GM19239 (cell line): ENCODE measurements around the gene OR2A7.
"Not testable (repeated sequence)": the region's sequence is repeated elsewhere in the genome, so short reads cannot be mapped to it uniquely, and the experiment has no call there.

Source experiments
- DNase-seq: peaks from one replicate; pipeline ENCODE4 v3.0.0; 2011; ENCODE audit warnings: low spot score; ENCODE audit not compliant: insufficient read length
- FAIRE-seq: peaks from 2 replicates; lab custom pipeline; 2011; peaks lifted over from hg19 to GRCh38; lab: Jason Lieb, UNC

Gene OR2A7, protein sequence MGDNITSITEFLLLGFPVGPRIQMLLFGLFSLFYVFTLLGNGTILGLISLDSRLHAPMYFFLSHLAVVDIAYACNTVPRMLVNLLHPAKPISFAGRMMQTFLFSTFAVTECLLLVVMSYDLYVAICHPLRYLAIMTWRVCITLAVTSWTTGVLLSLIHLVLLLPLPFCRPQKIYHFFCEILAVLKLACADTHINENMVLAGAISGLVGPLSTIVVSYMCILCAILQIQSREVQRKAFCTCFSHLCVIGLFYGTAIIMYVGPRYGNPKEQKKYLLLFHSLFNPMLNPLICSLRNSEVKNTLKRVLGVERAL

GRCh38 chr7:144264692-144265091 is at the start of gene OR2A7:
OR2A7 (minus strand) TSS chr7:144264792; CDS start chr7:144259628, 5,164 bp downstream.
- not testable (repeated sequence) for DNase-seq, FAIRE-seq

- not testable (repeated sequence) for FAIRE-seq
These were observed 47.4 kb upstream of the OR2A7 start, which contains the start of gene OR2A1 for GRCh38 chr7:144311872-144312469. OR2A1 (plus strand) TSS chr7:144312419; CDS start chr7:144318125, 5,706 bp downstream.

GRCh38 chr7:144311218-144311617 is 46.6 kb upstream of the OR2A7 start:
- FAIRE-seq, DNase-seq: not testable (repeated sequence)

More at GRCh38 chr7:144311872-144312469, 47.4 kb upstream of the OR2A7 start, which contains the start of gene OR2A1:
- DNase-seq, result not testable (repeated sequence)

GRCh38 chr7:144309702-144310101 is 45.1 kb upstream of the OR2A7 start:
- FAIRE-seq, DNase-seq: not testable (repeated sequence)

GRCh38 chr7:144305156-144305555 is 40.6 kb upstream of the OR2A7 start:
- not testable (repeated sequence) for DNase-seq, FAIRE-seq

- FAIRE-seq, DNase-seq: not testable (repeated sequence)
These were observed 39.0 kb upstream of the OR2A7 start for GRCh38 chr7:144303607-144304006.

GRCh38 chr7:144302578-144303303 is 38.1 kb upstream of the OR2A7 start:
- DNase-seq, FAIRE-seq: not testable (repeated sequence)

- not testable (repeated sequence) for FAIRE-seq, DNase-seq
These were observed 29.4 kb upstream of the OR2A7 start for GRCh38 chr7:144293794-144294499.

GRCh38 chr7:144292384-144293161 is 28.0 kb upstream of the OR2A7 start:
- not testable (repeated sequence) for DNase-seq, FAIRE-seq

- not testable (repeated sequence) for DNase-seq, FAIRE-seq
These were observed 27.0 kb upstream of the OR2A7 start for GRCh38 chr7:144291607-144292006.

- not testable (repeated sequence) for FAIRE-seq, DNase-seq
These were observed 22.7 kb upstream of the OR2A7 start for GRCh38 chr7:144287171-144287784.

- DNase-seq, FAIRE-seq: not testable (repeated sequence)
These were observed 19.1 kb upstream of the OR2A7 start for GRCh38 chr7:144283716-144284115.

- not testable (repeated sequence) for FAIRE-seq
These were observed 17.9 kb upstream of the OR2A7 start for GRCh38 chr7:144282490-144282889.

DNA sequence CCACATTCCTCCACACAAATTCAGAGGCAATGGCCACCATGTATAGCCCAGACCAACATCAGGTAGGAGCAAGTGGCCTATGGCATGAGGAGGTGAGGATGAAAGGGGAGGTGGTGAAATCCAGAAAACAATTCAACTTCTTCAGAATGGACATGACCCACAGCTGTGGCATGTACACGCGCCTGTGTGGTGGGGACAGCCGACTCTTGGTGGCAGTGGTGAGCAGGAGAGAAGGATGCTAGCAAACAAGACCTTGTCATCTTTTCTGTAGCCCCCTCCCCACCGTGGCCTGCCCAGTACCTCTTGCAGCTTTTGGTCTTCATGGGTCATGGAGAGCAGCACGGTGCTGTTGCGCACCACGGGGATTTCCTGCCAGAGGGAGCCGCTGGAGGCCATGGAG is 17.4 kb upstream of the OR2A7 start:
- DNase-seq, FAIRE-seq: not testable (repeated sequence)

More at GRCh38 chr7:144282490-144282889, 17.9 kb upstream of the OR2A7 start:
- not testable (repeated sequence) for DNase-seq

DNA sequence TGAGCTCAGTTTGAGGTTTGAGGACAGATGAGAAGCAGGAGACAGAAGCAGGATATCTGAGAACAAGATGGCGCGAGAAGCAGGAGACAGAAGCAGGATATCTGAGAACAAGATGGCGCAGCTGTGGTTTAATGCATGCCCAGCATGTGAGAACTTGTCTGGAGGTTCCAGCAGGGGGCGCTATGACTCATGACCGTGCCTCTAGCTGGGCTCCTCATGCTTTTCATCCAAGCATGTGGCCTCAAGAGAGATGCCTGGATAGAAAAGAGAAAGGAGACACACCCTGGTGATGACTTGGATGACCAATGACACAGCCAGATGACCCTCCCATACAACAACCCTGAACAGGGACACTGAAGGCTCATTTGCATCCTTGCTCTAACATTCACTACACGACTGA is 15.4 kb upstream of the OR2A7 start:
- DNase-seq, result not testable (repeated sequence)
- FAIRE-seq, result peak; percentile 68

DNA sequence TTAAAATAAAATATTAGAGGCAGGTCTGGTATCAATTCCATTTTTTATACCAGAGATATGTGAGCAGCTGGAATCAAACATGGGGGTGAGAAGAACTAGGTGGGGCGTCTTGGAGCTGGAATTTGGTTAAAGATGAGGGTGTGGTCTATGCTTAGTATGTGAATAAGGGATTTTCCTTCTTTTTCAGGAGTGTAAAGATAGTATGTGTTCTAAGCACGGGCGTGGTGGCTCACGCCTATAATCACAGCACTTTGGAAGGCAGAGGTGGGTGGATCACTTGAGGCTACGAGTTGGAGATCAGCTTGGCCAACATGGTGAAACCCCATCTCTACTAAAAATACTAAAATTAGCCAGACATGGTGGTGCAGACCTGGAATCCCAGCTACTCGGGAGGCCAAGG is 10.7 kb upstream of the OR2A7 start:
- DNase-seq, FAIRE-seq: not testable (repeated sequence)

GRCh38 chr7:144269188-144269587 is 4.6 kb upstream of the OR2A7 start, which contains the start of gene CTAGE8:
CTAGE8 (minus strand) TSS chr7:144269288; CDS start chr7:144269250, 38 bp downstream.
- DNase-seq, FAIRE-seq: not testable (repeated sequence)

- FAIRE-seq, DNase-seq: not testable (repeated sequence)
These were observed 2.5 kb downstream of the OR2A7 start for GRCh38 chr7:144262128-144262527.
